Epidermal melanocyte (primary cell): ENCODE results near the gene KIF3C.
"Not testable (repeated sequence)": the region's sequence is repeated elsewhere in the genome, so short reads cannot be mapped to it uniquely, and the experiment has no call there.

Experiments used
- DNase-seq: peaks from one replicate; pipeline ENCODE4 v3.0.0; 2011; ENCODE audit warnings: low spot score; ENCODE audit not compliant: insufficient read length

KIF3C gene

DNA sequence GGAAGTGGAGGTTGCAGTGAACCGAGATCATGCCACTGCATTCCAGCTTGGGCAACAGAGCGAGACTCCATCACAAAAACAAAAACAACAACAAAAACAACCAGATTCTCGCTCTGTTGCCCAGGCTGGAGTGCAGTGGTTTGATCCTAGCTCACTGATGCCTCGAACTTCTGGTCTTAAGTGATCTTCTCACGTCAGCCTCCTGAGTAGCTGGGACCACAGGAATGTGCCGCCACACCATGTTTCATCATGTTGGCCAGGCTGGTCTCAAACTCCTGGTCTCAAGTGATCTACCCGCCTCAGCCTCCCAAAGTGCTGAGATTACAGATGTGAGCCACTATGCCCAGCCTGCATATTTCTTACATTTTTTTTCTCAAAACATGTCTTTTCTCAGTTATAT is 64.9 kb downstream of the KIF3C start:
- DNase-seq, result not testable (repeated sequence)

DNA sequence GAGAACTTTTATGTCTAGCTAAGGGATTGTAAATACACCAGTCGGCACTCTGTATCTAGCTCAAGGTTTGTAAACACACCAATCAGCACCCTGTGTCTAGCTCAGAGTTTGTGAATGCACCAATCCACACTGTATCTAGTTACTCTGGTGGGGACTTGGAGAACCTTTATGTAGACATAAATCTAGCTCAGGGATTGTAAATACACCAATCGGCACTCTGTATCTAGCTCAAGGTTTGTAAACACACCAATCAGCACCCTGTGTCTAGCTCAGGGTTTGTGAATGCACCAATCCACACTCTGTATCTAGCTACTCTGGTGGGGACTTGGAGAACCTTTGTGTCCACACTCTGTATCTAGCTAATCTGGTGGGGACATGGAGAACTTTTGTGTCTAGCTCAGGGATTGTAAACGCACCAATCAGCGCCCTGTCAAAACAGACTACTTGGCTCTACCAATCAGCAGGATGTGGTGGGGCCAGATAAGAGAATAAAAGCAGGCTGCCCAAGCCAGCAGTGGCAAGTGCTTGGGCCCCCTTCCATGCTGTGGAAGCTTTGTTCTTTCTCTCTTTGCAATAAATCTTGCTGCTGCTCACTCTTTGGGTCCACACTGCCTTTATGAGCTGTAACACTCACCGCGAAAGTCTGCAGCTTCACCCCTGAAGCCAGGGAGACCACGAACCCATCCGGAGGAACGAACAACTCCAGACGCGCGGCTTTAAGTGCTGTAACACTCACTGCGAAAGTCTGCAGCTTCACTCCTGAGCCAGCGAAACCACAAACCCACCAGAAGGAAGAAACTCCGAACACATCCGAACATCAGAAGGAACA is 66.1 kb downstream of the KIF3C start:
- not testable (repeated sequence) for DNase-seq

DNA sequence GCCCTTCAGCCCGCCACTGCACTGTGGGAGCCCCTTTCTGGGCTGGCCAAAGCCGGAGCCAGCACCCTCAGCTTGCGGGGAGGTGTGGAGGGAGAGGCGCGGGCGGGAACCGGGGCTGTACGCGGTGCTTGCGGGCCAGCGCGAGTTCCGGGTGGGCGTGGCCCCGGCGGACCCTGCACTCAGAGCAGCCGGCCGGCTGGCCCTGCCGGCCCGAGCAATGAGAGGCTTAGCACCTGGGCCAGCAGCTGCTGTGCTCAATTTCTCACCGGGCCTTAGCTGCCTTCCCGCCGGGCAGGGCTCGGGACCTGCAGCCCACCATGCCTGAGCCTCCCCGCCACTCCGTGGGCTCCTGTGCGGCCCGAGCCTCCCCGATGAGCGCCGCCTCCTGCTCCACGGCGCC is 66.9 kb downstream of the KIF3C start:
- not testable (repeated sequence) for DNase-seq

DNA sequence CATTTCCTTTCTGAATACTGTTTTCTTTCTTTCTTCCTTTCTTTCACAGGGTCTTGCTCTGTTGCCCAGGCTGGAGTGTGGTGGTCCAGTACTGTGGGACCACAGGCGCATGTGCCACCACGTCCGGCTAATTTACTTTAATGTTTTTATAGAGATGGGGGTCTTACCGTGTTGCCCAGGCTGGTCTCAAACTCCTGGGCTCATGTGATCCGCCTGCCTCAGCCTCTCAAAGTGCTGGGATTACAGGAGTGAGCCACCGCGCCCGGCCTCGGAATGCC is 68.7 kb downstream of the KIF3C start:
- DNase-seq, result not testable (repeated sequence)

DNA sequence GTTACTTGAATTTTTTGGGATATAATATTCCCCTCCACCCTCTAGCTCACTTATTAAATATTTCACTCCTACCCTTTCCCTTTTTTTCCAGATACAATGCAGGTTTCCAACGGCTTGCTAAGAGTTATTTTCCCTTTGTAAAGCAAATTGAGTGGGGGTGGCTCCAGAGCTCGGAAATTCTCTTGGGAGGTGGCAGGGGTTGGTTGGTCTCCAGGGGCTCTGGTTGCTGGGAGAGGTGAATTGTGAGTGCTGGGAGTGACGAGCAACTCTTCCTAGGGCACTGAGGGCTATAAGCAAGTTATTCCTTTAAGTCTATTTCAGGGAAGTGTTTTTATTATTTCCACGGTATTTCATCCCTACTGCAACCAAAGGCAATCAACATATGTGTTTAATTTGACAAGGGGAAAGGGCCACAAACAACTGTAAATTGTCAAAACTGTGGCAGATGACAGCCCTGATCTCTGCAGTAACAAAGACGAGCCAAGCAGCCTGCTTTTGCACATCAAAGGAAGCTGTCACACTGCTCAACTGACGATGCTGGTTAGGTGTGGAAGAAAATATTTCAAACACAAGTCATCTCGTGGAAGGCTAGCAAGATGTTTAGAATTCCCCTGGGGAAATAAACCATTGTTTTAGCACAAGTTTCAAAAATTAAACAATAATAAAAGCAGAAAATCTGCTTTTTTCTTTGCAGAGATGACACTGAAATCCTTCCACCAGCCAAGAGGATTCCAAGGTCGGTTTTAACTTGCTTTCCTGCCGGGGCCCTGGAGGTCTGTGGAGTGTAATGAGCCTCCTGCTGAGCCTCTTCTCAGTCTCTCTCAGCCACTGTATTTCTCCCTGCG is 69.2 kb downstream of the KIF3C start:
- peak; percentile 36 for DNase-seq

DNA sequence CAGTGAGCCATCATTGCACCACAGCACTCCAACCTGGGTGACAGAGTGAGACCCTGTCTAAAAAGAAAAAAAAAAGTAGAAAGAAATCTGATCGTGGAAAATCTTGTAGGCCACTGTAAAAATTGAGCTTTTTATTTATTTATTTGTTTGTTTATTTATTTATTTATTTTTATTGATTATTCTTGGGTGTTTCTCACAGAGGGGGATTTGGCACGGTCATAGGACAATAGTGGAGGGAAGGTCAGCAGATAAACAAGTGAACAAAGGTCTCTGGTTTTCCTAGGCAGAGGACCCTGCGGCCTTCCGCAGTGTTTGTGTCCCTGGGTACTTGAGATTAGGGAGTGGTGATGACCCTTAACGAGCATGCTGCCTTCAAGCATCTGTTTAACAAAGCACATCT is 72.7 kb downstream of the KIF3C start:
- not testable (repeated sequence) for DNase-seq

DNA sequence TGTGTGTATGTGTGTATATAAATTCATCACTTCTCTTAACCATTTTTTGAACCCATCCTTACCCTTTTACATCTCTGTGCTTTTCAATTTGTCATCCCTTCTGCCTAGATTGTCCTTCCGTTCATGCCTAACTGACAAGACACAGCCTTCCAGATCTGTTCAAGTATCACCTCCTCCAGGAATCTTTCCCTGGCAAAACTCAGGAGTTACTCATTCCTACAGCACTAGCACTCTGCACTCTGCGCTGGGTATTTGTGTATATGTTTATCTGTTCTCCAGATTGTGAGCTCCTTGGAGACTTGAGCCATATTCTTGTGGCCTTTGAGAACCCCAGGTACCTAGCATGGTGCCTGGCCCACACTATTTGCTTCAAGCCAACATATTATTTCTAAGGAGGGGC is 77.2 kb downstream of the KIF3C start:
- DNase-seq, result no peak

DNA sequence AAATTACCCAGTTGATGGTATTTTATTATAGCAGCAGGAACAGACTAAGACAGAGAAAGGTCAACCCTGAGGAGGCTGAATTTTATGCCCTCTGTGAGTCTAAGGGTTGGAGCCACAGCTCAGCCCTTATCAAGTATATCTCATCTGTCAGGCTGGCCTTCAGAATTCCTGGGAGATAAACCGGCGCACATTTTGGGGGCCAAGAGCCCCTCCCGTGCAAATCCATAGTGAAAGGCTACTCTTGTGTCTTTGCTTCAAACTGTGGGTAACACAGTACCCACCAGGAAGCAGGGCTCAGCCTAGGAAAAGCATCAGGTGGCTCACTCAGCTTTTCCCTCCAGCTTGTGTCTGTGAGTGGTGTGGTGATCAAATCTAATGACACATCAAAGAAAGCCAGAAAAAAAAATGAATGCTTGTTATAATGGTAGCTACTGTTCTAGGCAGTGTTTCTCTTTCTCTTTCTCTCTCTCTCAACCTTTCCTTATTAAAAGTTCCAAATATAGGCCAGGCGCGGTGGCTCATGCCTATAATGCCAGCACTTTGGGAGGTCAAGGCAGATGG is 79.0 kb downstream of the KIF3C start:
- no peak for DNase-seq

DNA sequence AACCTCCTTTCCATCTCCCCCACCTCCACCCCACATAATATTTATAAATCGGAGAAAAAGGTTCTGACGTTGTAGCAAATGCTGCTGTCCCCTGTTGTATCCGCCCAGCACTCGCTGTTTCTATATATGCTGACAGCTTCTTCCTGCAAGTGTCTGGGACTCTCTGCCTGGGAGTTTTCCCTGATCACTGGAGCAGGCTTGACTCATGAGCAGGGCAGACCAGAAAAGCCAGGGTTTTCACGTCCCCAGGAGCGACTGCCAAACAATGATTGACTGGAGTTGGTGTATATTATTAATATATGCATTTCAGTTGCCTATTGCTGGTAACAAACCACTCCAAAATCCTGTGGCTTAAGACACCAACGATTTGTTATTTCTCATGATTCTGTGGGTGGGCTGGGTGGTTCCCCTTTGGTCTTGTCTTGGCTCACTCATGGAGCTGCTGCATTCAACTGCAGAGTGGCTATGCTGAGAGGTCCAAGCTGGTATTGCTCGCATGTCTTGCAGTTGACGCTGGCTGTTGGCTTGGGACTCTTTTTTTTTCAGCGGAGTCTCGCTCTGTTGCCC is 82.8 kb downstream of the KIF3C start:
- DNase-seq, result no peak

DNA sequence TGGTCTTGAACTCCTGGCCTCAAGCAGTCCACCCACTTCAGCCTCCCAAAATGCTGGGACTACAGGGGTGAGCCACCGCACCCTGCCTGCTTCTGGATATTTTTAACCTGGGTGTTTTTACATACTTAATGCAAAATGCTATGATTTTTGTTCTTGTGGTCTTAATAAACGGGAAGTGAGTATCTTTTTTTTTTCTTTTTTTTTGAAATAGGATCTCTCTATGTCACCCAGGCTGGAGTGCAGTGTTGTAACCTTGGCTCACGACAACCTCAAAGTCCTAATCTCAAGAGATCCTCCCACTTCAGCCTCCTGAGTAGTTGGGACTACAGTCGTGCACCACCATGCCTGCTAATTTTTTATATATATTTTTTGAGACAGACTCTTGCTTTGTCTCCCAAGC is 84.8 kb downstream of the KIF3C start:
- no peak for DNase-seq

DNA sequence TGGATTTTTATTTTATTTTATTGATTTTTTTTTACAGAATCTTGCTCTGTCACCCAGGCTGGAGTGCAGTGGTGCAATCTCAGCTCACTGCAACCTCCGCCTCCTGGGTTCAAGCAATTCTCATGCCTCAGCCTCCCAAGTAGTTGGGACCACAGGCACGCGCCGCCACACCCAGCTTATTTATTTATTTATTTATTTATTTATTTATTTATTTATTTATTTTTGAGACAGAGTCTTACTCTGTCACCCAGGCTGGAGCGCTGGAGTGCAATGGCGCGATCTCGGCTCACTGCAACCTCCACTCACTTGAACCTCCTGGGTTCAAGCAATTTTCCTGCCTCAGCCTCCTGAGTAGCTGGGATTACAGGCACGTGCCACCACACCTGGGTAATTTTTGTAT is 86.0 kb downstream of the KIF3C start:
- not testable (repeated sequence) for DNase-seq

DNA sequence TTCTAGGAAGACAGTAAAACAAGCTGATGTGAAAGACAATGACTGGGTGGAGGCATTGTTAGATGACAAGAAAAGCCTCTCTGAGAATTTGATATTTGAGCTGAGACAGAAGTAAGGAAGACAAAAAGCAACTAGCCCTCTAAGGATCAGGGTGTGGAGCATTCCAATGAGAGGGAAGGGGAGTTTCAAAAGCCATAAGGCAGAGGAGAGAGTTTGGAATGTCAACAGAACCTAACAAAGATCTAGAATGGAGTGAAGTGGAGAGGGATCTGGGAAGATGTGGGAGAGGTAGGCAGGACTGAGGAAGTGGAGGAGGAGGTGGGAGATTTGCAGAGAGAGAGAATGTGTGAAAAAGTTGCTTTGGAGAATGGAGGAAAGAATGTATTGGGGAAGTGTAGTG is 86.7 kb downstream of the KIF3C start:
- no peak for DNase-seq

DNA sequence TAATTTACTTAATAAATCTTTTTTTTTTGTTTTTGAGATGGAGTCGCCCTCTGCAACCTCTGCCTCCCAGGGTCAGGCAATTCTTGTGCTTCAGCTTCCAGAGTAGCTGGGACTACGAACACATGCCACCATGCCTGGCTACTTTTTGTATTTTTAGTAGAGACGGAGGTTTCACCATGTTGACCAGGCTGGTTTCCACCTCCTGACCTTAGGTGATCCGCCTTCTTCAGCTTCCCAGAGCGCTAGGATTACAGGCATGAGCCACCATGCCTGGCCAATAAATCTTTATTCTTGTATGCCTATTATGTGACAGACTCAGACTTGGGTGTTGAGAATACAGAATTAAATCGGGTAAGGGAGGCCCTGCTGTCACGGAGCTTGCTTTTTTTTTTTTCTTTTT is 87.3 kb downstream of the KIF3C start:
- no peak for DNase-seq

DNA sequence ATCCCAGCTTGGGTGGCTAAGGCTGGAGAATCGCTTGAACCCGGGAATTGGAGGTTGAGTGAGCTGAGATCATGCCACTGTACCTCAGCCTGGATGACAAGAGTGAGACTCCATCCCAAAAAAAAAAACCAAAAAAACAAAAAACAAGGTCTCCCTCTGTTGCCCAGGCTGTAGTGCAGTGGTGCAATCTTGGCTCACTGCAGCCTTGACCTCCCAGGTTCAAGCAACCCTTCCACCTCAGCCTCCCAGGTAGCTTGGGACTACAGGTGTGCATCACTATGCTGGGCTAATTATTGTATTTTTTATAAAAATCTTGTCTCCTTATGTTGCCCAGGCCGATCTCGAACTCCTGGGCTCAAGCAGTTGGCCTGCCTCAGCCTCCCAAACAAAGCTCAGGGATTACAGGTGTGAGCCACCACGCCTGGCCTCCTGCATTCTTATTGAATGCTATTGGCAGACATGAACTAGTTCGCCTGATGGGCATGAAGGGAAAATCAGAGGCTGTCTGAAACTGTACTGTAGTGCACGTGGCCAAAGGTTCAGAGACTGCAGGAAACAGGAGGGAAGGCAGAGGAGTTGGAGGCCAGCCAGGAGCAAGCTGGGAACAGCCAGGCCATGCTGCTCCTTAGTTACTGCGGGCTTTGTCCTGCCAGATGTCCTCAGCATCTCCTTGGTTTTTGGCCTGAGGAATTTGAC is 88.0 kb downstream of the KIF3C start:
- DNase-seq, result no peak

DNA sequence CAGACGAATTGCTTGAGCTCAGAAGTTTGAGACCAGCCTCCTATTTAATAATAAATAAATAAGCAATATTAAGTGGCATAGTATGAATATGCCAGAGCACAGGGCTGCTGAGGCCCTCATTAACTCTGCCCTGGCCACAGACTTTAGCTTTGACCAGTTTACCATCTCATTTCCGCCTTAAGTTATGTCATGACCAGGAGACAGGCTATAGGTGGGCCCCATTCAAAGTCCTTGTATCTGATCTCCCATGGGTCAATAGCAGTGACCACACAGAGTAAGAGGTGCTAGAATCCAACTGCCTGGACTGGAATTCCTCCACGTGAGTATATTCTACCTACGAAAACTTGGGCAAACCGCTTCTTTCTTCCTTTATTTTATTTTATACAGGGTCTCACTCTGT is 90.6 kb downstream of the KIF3C start:
- DNase-seq, result no peak

DNA sequence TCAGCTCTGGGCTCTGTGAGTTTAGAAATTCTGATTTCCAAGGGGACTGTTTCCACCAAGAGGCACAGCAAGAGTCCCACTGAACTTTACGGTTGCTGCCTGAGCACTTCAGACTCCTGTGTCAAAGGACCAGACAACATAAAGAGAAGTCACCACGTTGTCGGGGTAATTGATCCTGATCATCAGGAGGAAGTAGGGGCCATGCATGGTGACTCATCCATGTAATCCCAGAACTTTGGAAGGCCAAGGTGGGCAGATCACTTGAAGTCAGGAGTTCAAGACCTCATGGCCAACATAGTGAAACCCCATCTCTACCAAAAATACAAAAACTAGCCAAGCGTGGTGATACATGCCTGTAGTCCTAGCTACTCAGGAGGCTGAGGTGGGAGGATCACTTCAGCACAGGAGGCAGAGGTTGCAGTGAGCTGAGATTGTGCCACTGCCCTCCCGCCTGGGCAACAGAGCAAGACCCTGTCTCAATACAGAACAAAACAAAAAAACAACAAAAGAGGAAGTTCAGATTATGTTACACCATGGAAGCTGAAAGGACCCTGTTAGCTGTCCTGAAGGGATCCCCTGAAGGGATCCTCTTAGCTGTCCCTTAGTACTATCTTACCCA is 94.6 kb downstream of the KIF3C start:
- DNase-seq, result no peak

DNA sequence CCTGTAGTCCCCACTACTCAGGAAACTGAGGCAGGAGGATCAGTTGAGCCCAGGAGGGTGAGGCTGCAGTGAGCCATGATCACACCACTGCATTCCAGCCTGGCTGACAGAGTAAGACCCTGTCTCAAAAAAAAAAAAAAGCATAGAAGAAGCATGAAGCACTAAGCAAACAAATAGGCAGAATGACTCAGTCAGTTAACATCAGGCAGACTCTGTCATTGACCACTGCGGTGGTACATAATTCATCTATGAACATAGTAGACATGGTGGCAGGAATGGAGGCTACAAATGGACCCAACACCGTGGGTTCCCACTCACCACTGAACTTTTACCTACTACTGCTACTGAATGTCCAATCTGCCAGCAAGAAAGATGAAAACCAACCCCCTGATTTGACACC is 96.4 kb downstream of the KIF3C start:
- no peak for DNase-seq

DNA sequence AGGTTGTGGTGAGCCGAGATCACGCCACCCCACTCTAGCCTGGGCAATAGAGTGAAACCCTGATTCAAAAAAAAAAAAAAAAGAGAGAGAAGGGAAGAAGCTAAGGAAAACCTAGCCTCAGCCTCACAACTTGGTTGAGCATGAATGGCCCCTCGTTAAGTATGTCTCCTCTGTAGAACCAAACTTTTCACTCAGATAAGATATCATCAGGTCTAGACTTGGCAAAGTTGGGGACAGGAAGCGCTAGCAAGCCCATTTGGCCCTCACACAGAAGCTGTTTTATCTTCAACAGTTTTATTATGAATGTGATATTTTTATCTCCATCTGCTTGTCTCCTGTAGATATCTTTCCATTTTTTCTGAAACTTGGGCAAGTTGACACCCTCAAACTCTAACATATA is 100.5 kb downstream of the KIF3C start:
- no peak for DNase-seq

DNA sequence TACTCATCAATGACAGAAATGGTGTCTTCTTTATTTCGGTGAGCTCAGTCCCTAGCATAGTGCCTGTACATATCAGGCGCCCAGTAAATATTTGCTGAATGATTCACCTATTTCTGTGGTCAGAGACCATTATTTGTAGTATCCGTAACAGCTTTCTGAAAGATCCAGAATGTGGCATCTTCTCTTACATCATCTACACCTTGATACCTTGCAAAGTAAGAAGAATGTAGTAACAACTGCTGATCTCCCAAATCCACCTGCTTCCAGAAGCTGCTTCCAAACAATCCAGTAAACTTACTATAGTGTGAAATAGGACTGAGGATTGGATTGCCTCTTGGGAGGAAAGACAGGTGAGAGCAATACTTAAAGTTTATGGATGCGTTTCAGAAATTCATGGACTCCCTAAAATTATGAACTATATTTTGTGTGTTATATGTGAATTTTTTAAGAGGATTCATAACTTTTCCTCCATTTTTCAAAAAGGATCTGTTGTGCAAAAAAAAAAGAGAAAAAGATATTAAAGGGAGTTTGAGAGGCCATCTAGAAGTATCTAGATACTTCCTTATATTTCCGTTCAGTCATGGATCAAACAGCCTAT is 103.1 kb downstream of the KIF3C start:
- no peak for DNase-seq

DNA sequence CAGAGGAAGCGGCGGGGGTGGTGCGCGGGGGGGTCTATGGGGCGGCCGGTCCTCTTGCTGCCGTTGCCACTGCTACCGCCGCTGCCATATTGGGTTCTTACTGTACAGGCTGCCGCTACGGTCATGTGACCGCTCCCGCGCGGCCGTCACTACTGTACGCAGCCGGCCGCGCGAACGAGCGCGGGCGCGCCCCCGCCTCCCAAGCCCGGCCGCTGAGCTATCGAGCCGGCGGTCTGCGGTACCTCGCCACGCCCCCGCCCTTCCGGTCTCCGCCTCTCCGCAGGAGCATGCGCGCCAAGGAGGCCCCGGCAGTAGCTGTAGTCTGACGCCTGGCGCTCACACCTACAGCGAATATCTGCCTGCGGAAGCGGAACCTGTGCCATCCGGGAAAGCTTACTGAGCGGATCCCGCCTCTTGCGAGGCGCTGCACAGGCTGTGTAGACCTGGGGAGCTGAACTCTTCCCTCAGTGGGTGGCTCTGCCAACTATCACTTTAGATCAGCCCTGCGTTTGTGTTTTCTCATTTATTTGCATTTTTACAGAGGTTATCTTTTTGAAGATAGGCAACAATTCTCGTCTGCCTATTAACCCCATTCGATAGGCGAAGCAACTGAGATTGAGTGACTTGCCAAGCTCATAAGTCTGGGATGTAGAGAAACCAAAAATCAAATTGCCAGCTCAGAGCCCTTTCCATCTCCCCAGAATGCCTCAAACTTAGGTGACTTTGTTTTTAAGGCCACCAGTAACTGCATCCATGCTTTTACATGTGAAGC is 103.8 kb downstream of the KIF3C start, which contains the start of gene ASXL2:
Gene ASXL2 (minus strand): TSS at position 127 of the 772 bp plus-strand sequence. CDS start 265 bp downstream, outside the sequence.
- DNase-seq, result peak; percentile 87
